AG09309 (cell line): Measurements from ENCODE around the gene NAPSA.
"Not testable (repeated sequence)": the region's sequence is repeated elsewhere in the genome, so short reads cannot be mapped to it uniquely, and the experiment has no call there.

Experiments used
- DNase-seq: peaks from one replicate; pipeline ENCODE4 v3.0.0-alpha.2; 2010; ENCODE audit warnings: low read depth
- H3K4me3 ChIP-seq: 2 replicates; pipeline ENCODE4 v1.5.1; 2011; ENCODE audit warnings: mild to moderate bottlenecking, low read depth, low read length, moderate library complexity; ENCODE audit not compliant: control insufficient read depth
- TF ChIP-seq, protein P1 (sequence below): IDR thresholded peaks from 2 replicates; pipeline ENCODE4 v1.5.1; 2011; ENCODE audit warnings: mild to moderate bottlenecking, low read depth, low read length, inconsistent platforms; ENCODE audit not compliant: insufficient read depth, control insufficient read depth; ENCODE audit errors: missing control alignments

NAPSA gene

DNA sequence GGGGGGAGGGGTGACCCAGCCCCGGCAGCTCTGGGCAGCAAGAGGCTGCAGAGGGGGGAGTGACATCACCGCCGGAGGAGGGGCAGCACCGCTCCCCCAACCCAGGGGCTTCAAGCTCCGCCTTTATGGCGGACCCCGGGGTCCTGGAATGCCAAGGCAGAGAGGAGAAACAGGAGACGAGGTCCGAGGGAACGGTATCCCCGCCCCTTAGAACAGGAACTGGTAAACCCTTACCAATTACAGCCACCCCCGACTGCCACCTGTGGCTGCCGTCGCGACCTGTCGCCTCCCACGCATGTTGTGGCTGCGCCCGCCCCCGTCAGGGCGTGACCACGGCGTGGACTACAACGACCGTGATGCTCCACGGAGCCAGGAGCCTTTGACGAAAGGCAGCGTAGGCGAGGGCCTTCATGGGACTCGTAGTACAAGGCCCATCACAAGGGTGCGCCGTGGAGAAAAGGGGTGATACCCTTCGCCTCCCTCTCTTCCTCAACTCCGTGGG, 32.2 kb downstream of the NAPSA start:
- H3K4me3 ChIP-seq, result peak overlapping the region; percentile 33
- TF ChIP-seq, protein P1, sequence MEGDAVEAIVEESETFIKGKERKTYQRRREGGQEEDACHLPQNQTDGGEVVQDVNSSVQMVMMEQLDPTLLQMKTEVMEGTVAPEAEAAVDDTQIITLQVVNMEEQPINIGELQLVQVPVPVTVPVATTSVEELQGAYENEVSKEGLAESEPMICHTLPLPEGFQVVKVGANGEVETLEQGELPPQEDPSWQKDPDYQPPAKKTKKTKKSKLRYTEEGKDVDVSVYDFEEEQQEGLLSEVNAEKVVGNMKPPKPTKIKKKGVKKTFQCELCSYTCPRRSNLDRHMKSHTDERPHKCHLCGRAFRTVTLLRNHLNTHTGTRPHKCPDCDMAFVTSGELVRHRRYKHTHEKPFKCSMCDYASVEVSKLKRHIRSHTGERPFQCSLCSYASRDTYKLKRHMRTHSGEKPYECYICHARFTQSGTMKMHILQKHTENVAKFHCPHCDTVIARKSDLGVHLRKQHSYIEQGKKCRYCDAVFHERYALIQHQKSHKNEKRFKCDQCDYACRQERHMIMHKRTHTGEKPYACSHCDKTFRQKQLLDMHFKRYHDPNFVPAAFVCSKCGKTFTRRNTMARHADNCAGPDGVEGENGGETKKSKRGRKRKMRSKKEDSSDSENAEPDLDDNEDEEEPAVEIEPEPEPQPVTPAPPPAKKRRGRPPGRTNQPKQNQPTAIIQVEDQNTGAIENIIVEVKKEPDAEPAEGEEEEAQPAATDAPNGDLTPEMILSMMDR, result no peak
- DNase-seq, result peak; percentile 27

DNA sequence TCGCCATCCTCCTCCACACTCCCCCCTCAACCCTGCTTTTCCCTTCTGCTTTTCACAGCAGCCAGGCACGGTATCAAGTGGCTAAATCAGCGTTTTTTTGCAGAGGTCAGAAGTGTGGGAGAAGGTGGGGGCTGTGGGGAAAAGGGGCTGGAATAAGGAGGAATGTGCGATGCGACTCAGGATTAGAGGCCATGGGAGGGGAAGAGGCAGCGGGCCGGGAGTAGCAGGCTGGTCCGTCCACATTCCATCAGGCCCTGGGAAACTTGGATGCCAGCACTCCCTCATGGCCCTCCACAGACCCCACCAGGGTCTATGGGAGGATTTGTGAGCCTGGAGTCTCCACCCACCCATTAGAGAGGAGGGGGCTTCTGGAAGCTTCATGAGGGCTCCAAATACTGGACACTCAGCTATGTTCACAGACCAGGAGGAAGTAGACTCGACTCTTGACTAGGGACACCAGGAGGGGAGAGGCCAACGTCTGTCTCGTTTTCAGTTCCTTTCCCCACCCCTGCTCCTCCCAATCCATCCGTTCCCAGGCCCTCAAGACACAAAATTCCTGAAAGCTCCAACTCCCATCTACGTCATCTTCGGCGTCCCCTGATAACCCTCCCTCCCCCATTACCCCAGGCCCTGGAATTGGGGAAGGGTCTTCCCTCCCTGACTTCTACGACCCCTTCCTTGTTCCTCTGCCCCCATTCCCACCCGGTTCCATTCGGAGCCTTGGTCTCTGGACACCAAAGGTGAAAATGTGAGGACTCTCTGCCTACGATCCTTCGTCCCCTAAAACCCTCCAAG, 33.0 kb downstream of the NAPSA start:
- no peak overlapping the region for H3K4me3 ChIP-seq
- TF ChIP-seq, protein P1, result no peak
- no peak for DNase-seq

DNA sequence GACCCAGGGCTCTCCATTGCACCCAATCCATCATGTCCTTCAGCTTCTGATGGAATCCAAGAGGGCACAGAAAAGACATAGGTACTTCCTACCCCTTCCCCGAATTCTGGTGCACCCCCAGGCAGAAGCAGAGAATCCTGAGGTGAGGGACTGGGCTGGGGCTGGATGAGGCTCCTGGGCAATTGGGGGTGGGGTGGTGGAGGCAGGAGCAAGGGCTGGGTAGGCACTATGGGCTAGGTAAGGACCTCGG, 33.5 kb downstream of the NAPSA start:
- DNase-seq, result no peak
- no peak overlapping the region for H3K4me3 ChIP-seq
- TF ChIP-seq, protein P1, result no peak

DNA sequence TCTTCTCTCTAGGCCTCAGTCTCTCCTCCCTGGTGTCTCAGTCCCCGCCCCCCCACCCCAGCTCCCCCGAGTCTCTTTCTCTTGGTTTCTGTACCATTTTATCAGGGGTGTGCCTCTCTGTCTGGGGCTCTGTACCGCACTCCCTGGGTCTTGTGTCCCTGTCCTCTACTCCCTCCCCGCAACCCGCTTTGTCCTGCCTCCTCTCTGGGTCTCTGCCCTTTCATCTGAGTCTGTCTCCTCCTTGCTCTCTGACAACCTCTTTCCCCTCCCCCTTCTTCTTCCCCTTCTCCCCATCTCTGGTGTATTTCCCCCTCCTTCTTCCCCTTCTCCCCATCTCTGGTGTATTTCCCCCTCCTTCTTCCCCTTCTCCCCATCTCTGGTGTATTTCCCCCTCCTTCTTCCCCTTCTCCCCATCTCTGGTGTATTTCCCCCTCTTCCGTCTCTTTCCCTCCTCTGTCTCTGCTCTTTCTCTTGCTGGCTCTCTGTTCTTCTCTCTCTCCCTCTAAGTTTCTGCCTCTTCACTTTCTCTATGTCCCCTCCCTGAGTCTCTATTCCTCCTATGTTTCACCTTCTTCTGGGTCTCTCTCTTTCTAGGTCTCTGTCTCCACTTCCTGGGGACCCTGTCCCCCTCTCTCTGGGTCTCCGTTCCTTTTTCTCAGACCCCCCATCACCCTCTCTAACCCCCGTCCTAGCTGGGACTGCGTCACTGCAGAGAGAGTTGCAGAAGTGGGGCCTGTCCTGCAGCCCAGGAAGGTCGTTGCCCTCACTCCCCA, 34.0 kb downstream of the NAPSA start:
- no peak for DNase-seq
- TF ChIP-seq, protein P1, result no peak
- H3K4me3 ChIP-seq, result no peak overlapping the region

DNA sequence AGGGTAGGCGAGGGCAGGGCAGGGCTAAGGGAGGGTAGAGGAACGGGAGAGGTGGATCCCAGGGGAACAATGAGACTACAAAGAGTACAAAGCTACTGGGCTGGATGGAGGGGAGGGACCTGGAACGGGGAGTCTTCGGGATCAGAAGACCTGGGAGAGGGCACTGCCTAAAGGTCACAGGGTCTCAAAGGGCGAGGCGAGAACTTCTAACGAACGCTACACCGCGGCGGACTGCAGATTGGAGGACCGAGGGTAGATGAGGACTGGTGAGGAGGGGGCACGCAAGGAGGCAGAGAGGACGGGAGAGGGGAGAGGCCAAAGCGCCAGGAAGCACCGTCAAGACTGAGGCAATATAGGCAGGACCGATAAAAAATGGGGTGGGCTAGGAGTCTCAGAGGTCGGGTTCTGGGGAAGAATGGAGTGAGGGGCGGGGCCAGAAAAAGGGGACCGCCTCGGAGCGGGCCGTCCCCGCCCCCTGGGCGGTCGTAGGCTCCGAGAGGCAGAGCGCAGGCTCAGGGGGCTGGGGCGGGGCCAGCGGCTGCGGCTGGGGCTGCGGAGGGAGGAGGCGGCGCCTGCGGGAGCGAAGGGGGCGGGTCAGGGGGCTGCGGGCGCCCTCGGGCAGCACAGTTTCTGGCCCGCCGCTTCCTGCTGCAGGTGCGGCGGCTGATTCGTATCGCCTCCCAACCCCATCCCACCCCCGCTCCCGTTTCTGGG, 34.9 kb downstream of the NAPSA start:
- no peak for DNase-seq
- no peak overlapping the region for H3K4me3 ChIP-seq
- TF ChIP-seq, protein P1, result no peak

DNA sequence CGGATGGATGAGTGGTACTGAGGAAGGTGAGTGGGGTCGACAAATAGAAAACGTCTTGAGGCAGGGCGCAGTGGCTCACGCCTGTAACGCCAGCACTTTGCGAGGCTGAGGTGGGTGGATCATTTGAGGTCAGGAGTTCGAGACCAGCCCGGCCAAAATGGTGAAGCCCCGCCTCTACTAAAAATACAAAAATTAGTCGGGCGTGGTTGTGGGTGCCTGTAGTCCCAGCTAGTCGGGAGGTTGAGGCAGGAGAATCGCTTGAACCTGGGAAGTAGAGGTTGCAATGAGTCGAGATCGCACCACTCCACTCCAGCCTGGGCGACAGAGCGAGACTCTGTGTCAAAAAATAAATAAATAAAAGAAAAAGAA, 35.5 kb downstream of the NAPSA start:
- not testable (repeated sequence) for H3K4me3 ChIP-seq, DNase-seq
